ENCODE data around the gene MSRB3.
A peak's percentile ranks its signal among the peaks of the same experiment; 100 is the strongest.
"Not testable (repeated sequence)": the region's sequence is repeated elsewhere in the genome, so short reads cannot be mapped to it uniquely, and the experiment has no call there.

Gene MSRB3

GRCh38 chr12:65275627-65276026 lies 2.9 kb upstream of the MSRB3 start:
- no peak overlapping the region for H3K4me3 ChIP-seq (ENCODE audit: low read depth, low read length)
- DNase-seq (ENCODE audit: low read depth): no peak
- TF ChIP-seq, protein P1, sequence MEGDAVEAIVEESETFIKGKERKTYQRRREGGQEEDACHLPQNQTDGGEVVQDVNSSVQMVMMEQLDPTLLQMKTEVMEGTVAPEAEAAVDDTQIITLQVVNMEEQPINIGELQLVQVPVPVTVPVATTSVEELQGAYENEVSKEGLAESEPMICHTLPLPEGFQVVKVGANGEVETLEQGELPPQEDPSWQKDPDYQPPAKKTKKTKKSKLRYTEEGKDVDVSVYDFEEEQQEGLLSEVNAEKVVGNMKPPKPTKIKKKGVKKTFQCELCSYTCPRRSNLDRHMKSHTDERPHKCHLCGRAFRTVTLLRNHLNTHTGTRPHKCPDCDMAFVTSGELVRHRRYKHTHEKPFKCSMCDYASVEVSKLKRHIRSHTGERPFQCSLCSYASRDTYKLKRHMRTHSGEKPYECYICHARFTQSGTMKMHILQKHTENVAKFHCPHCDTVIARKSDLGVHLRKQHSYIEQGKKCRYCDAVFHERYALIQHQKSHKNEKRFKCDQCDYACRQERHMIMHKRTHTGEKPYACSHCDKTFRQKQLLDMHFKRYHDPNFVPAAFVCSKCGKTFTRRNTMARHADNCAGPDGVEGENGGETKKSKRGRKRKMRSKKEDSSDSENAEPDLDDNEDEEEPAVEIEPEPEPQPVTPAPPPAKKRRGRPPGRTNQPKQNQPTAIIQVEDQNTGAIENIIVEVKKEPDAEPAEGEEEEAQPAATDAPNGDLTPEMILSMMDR (IDR thresholded peaks at IDR 0.05; ENCODE audit: control insufficient read depth, extremely low read depth, insufficient read depth): no peak

- DNase-seq (ENCODE audit: low read depth): no peak
- H3K4me3 ChIP-seq (ENCODE audit: low read depth, low read length): no peak overlapping the region
- TF ChIP-seq, protein P1 (IDR thresholded peaks at IDR 0.05; ENCODE audit: control insufficient read depth, extremely low read depth, insufficient read depth): no peak
These were observed 1.5 kb upstream of the MSRB3 start for GRCh38 chr12:65276916-65277530.

GRCh38 chr12:65277994-65278575 lies 398 bp upstream of the MSRB3 start:
- peak overlapping the region; percentile 63 for H3K4me3 ChIP-seq (ENCODE audit: low read depth, low read length)
- TF ChIP-seq, protein P1 (IDR thresholded peaks at IDR 0.05; ENCODE audit: control insufficient read depth, extremely low read depth, insufficient read depth): no peak
- no peak for DNase-seq (ENCODE audit: low read depth)

- DNase-seq (ENCODE audit: low read depth): no peak
- TF ChIP-seq, protein P1 (IDR thresholded peaks at IDR 0.05; ENCODE audit: control insufficient read depth, extremely low read depth, insufficient read depth): no peak
These were observed 1.1 kb downstream of the MSRB3 start for GRCh38 chr12:65279369-65280112.

DNA sequence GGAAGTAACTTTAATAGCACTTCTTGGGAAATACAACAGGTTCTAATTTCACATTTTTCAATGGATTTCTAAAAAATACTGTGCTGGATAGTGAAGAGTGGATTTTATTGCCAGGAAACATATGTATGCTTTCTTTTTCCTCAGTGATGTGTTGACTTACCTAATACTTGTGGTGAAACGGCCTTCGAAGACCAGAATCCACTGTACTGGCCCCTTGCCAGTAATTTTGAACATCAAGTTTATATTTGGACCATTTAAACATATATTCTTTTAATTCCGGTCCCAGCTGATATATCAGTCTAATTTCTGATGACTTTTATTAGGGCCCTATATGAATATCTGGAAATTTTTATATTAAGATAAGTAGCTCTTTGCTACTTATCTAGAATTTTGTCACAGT lies 1.8 kb downstream of the MSRB3 start:
- TF ChIP-seq, protein P1 (IDR thresholded peaks at IDR 0.05; ENCODE audit: control insufficient read depth, extremely low read depth, insufficient read depth): no peak
- no peak for DNase-seq (ENCODE audit: low read depth)
- H3K4me3 ChIP-seq (ENCODE audit: low read depth, low read length): no peak overlapping the region

More at GRCh38 chr12:65279369-65280112, 1.1 kb downstream of the MSRB3 start:
- no peak overlapping the region for H3K4me3 ChIP-seq (ENCODE audit: low read depth, low read length)

GRCh38 chr12:65282840-65283239 lies 4.4 kb downstream of the MSRB3 start:
- TF ChIP-seq, protein P1 (IDR thresholded peaks at IDR 0.05; ENCODE audit: control insufficient read depth, extremely low read depth, insufficient read depth): peak; percentile 28
- no peak for DNase-seq (ENCODE audit: low read depth)
- H3K4me3 ChIP-seq (ENCODE audit: low read depth, low read length): no peak overlapping the region

- H3K4me3 ChIP-seq (ENCODE audit: low read depth, low read length); DNase-seq (ENCODE audit: low read depth): not testable (repeated sequence)
These were observed 7.0 kb downstream of the MSRB3 start for GRCh38 chr12:65285532-65285931.
